H7 (cell line): ENCODE results near the gene WDR44. TPM values are rescaled to one million over a fixed set of nuclear protein-coding genes. Genes with fewer than 3 reads are reported as not detected.

ENCODE experiments used
- DNase-seq: peaks from one replicate; pipeline ENCODE4 v3.0.0; 2012
- H3K27me3 ChIP-seq: 2 replicates; pipeline ENCODE4 v1.6.0; 2011; ENCODE audit warnings: mild to moderate bottlenecking, low read length; ENCODE audit not compliant: control insufficient read depth, insufficient read depth
- H3K36me3 ChIP-seq: replicated peaks from 2 replicates; pipeline ENCODE4 v1.5.1; 2011; ENCODE audit warnings: low read length; ENCODE audit not compliant: control insufficient read depth, insufficient read depth
- H3K4me3 ChIP-seq: 2 replicates; pipeline ENCODE4 v1.5.1; 2011; ENCODE audit warnings: low read depth, mild to moderate bottlenecking, control low read depth, low read length, moderate library complexity; ENCODE audit not compliant: insufficient read depth
- total RNA-seq: library from RNA; depleted of rRNA; stranded (reverse); fragments of >200 nt; shearing (Covaris generic); gene quantifications from 2 replicates; pipeline ENCODE4 v1.2.3, GENCODE V29; 2014

Gene WDR44
- total RNA-seq, 1 experiment from 2014 or later: 38.1 TPM

GRCh38 chrX:118349188-118349587 is 3.3 kb downstream of the WDR44 start:
- H3K27me3 ChIP-seq: no peaks in the 10 kb centered on the region
- no peak overlapping the region for H3K4me3 ChIP-seq
- DNase-seq: no peak
- H3K36me3 ChIP-seq: no peaks in the 10 kb centered on the region

- Histone ChIP-seq H3K36me3 (no peaks in the 10 kb centered on the region), H3K4me3 (no peak overlapping the region), H3K27me3 (no peaks in the 10 kb centered on the region)
- DNase-seq: no peak
Measured at GRCh38 chrX:118350221-118350620, 4.3 kb downstream of the WDR44 start.

GRCh38 chrX:118350706-118351105 is 4.8 kb downstream of the WDR44 start:
- no peak for DNase-seq
- no peaks in the 10 kb centered on the region for H3K36me3 ChIP-seq
- no peaks in the 10 kb centered on the region for H3K27me3 ChIP-seq
- H3K4me3 ChIP-seq: no peak overlapping the region

GRCh38 chrX:118352566-118352965 is 6.7 kb downstream of the WDR44 start:
- no peak for DNase-seq
- no peaks in the 10 kb centered on the region for H3K36me3 ChIP-seq
- no peak overlapping the region for H3K4me3 ChIP-seq

GRCh38 chrX:118353081-118353850 is 7.4 kb downstream of the WDR44 start:
- H3K4me3 ChIP-seq: no peak overlapping the region
- H3K36me3 ChIP-seq: no peaks in the 10 kb centered on the region
- H3K27me3 ChIP-seq: no peaks in the 10 kb centered on the region
- DNase-seq: no peak

More at GRCh38 chrX:118352566-118352965, 6.7 kb downstream of the WDR44 start:
- H3K27me3 ChIP-seq: no peaks in the 10 kb centered on the region

DNA sequence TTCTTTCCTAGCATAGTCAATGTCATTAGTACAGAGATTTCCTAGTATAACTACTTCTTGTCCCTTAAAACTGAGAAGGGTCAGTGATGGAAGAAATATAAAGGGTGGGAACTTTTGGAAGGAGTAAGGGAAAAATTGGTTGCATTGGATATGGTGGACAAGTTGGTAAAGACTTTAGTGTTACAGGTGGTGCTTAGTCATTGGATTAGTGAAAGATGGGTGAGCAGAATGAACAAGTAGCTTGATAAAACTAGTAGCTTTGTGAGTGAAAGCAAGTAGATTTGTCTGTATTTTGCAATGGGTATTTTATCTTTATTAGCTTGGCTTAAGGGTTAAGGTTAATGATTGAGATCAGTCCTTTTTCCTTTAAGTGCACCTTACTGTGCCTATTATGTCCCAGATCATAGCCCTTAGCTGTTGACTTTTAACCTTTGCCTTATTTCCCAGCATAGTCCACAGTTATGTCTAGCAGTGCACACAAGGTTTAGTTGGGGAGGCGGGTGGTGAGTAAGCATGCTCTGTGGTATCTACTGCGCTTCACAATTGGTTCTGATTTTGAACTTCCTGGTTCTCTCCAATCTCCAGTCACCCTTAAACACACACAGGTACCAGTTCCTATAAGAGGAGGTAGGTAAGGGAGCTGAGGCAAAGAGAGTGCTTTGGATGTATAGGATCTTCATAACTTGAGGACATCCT is 9.5 kb downstream of the WDR44 start:
- Histone ChIP-seq H3K36me3 (no peaks in the 10 kb centered on the region), H3K4me3 (no peak overlapping the region), H3K27me3 (no peaks in the 10 kb centered on the region)
- no peak for DNase-seq

- H3K27me3 ChIP-seq: no peaks in the 10 kb centered on the region
- no peaks in the 10 kb centered on the region for H3K36me3 ChIP-seq
- H3K4me3 ChIP-seq: no peak overlapping the region
- DNase-seq: no peak
Measured at GRCh38 chrX:118356154-118356701, 10.3 kb downstream of the WDR44 start.

DNA sequence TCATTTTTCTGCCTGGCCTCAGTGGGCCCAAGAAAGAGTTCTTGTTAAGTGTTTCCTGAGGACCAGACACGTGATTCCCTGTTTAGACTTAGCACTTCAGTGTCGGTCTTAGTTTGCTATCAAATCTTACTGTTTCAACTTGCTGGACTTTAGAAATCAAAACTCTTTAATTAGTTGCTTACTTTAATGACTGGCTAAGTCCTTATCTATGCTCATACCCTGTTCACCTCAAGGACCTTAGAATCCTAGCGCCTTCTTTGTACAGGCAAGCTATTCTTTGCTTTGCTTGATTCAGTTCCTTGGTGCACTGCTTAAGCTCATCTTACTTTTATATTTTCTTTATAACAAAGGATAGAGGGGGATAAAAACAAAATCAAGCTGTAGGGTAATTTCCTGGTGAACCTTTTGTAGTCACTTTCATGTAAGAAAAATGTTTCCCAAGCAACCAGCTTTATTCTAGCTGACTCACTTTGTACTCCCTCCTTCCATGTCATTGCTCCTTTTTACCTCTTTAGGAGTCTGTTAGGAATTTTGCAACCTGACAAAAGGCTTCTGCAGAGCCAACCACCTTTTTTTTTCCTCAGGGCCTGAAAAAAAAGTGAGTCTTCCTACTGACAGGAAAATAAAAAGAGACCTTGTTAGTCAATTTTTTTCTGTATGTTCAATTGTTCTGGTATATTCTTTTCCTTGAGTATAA is 14.7 kb downstream of the WDR44 start:
- Histone ChIP-seq H3K27me3 (no peaks in the 10 kb centered on the region), H3K36me3 (no peaks in the 10 kb centered on the region), H3K4me3 (no peak overlapping the region)
- no peak for DNase-seq

GRCh38 chrX:118364261-118364660 is 18.4 kb downstream of the WDR44 start:
- no peak for DNase-seq
- Histone ChIP-seq H3K4me3 (no peak overlapping the region), H3K36me3 (no peaks in the 10 kb centered on the region), H3K27me3 (no peaks in the 10 kb centered on the region)

DNA sequence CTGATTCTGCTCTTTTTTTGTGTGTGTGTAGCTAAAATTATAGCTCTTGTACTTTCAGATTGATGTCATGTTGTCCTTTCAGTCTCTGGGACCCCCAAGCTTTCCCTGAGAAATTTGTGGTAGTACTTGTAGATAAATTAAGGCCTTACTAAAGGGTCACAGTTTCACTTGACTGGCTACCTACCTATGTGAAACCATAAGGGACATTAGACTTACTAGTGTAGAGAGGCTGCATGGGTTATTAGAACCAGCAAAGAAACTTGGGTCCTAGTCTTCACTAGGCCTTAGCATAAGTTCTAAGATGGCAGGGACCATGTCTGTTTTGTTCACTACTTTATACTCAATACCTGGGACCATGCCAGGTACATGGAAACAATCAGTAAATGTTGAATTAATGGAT is 21.4 kb downstream of the WDR44 start:
- Histone ChIP-seq H3K36me3 (no peaks in the 10 kb centered on the region), H3K27me3 (no peaks in the 10 kb centered on the region), H3K4me3 (no peak overlapping the region)

GRCh38 chrX:118368398-118368797 is 22.5 kb downstream of the WDR44 start:
- H3K36me3 ChIP-seq: no peaks in the 10 kb centered on the region
- H3K27me3 ChIP-seq: no peaks in the 10 kb centered on the region
- no peak overlapping the region for H3K4me3 ChIP-seq
- DNase-seq: no peak

More for the DNA sequence above, 21.4 kb downstream of the WDR44 start:
- no peak for DNase-seq

GRCh38 chrX:118370921-118371624 is 25.2 kb downstream of the WDR44 start:
- no peaks in the 10 kb centered on the region for H3K36me3 ChIP-seq
- DNase-seq: no peak
- no peak overlapping the region for H3K4me3 ChIP-seq
- H3K27me3 ChIP-seq: no peaks in the 10 kb centered on the region

GRCh38 chrX:118373538-118373937 is 27.6 kb downstream of the WDR44 start:
- no peaks in the 10 kb centered on the region for H3K27me3 ChIP-seq
- no peaks in the 10 kb centered on the region for H3K36me3 ChIP-seq
- no peak overlapping the region for H3K4me3 ChIP-seq
- no peak for DNase-seq

- H3K27me3 ChIP-seq: no peaks in the 10 kb centered on the region
- no peaks in the 10 kb centered on the region for H3K36me3 ChIP-seq
- no peak for DNase-seq
- H3K4me3 ChIP-seq: no peak overlapping the region
Measured at GRCh38 chrX:118383120-118383519, 37.2 kb downstream of the WDR44 start.
